Measurements from ENCODE around the gene TIMM8B. TPM values are rescaled to one million over a fixed set of nuclear protein-coding genes. Genes with fewer than 3 reads are reported as not detected.
"Not testable (repeated sequence)": the region's sequence is repeated elsewhere in the genome, so short reads cannot be mapped to it uniquely, and the experiment has no call there.

TIMM8B gene
- total RNA-seq, 1 donor from 2014 or later: 54.8 TPM

DNA sequence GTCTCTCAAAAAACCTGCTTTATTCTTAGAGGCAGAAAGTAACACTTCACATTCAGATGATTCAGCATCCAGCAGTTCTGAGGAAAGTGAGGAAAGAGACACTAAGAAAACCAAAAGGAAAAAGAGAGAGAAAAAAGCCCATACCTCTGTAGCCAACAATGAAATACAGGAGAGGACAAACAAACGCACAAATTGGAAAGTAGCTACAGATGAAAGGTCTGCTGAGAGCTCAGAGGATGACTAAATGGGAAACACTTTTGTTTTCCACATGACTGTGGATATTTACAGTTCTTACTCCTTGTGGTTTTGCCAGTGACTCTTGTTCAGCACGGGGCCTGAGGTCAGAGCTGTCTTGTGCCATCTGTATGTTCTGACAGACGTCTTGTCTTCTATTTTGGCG is 3.8 kb downstream of the TIMM8B start:
- DNase-seq (ENCODE audit: low spot score): no peak

DNA sequence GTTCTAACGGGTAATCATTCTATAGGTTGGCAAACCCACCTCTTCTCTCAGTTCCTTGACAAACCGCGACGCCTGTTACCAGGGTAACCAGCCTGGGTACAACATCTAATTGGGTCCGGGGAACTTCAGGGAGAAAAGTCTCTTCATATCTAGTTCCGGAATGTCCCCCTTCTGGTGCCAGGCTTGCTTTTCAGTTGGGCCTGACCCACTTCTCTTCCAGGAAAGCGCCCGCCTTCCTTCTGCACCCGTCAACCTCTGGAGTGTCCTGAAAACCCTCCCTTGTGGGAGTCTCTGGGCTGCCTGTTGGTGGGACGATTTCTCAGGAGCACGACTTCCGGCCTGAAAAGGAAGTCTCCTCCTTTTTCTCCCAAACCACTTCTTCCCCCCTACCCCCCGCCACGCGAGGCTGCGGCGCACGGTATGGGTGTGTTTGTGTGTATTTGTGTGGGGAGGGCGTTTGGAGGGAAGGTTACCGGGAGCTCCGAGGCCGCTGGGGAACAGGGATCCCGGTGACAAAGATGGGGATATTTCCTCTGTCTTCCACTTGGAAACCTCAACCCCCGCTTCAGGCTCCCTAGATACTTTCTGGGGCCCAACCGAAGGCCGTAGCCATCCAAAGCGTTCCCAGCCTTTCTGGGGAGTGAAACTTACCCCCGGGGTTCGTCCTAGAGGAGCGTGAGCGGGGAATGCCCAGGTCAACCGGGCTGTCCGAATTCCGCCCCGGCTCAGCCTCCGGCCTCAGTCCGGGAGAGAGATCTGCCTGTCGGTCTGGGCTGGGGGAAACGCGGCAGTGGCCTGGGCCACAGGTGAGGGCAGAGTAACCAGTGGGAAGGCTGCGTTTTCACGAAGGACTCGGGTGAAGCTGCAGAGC is 12.4 kb downstream of the TIMM8B start, which contains the start of the genes NKAPD1 and PIH1D2:
TSS of gene NKAPD1 (plus strand) at position 359 of the 871 bp plus-strand sequence. CDS start 1,276 bp downstream, outside the sequence.
TSS of gene PIH1D2 (minus strand) at position 77 of the 871 bp plus-strand sequence. CDS start 843 bp downstream, outside the sequence.
- peak; percentile 75 for DNase-seq (ENCODE audit: low spot score)

DNA sequence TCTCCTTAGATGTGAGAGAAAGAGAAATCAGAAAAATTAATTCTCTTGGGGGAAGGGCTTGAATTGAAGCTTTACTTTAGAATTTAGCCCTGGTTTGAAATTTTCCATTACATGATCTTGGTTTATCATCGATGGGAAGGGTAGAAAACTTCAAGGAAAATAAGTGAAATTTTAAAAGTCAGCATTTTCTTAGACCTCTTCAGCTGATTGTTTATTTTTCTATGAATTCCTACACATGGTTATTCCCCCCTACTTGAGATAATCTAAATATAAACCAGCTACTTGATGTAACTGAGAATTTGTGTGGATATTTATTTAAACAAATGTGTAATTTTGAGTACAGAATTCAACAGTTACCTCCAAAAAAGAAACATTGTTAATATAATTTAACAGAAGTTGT is 23.6 kb downstream of the TIMM8B start:
- no peak for DNase-seq (ENCODE audit: low spot score)

DNA sequence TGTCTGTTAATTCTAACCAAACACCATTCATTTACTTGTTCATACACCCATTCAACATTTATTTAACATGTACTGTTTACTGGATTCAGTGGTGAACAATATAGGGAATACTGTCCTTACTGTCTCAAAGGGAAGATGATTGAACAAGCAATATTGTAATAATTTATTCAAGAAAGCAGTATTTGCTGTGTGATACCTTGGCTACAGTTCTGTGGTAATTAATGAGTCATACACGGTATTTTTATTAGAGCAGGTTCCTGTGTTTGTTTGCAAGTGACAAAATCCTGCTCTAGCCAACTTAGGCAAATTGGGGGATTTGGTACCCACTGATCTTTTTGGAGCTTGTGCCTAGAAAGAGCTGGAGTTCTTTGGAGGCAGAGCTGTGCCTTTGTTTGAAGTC is 28.5 kb downstream of the TIMM8B start:
- no peak for DNase-seq (ENCODE audit: low spot score)

DNA sequence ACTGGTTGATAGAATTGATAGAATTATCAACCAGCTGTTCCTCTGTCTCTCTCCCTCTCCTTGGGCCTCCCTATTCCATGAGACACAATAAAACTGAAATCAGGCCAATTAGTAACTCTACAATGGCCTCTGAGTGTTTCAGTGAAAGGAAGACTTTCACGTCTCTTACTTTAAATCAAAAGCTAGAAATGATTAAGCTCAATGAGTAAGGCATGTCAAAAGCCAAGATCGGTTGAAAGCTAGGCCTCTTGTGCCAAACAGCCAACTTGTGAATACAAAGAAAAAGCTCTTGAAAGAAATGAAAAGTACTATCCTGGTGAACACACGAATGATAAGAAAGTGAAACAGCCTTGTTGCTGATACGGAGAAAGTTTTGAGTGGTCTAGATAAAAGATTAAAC is 29.4 kb downstream of the TIMM8B start:
- no peak for DNase-seq (ENCODE audit: low spot score)

DNA sequence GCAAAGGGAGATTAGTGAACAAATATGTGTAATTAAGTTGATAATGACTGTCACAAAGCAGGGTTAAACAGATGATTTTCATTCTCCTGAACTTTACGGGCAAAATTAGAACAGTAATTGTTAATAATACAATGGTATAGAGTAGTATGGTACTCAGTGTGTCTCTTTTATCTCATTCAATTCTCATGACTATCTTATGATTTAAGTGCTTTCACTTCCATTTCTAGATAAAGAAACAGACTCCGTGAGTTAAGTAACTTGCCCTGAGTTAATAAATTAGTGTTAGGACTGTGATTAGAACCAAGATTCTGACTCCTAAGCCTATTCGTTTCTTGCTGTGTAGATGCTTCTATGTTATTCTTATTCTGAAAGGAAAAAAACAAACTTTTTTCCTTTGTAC is 34.8 kb downstream of the TIMM8B start:
- no peak for DNase-seq (ENCODE audit: low spot score)

DNA sequence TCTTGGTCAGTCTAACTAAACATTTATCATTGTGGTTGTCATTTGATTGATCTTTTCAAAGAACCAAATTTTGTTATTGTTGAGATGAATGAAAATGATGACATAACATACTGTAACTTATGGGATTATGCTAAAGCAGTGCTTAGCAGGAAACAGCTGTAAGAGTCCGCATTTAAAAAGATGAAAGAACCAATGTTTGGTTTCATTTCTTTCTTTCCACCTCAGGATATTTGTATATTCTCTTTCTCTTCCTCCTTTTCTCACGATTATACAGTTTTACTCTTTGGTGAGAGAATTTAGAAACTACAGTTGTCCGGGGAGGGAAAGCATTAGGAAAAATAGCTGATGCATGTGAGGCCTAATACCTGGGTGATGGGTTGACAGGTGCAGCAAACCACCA is 35.8 kb downstream of the TIMM8B start:
- no peak for DNase-seq (ENCODE audit: low spot score)

DNA sequence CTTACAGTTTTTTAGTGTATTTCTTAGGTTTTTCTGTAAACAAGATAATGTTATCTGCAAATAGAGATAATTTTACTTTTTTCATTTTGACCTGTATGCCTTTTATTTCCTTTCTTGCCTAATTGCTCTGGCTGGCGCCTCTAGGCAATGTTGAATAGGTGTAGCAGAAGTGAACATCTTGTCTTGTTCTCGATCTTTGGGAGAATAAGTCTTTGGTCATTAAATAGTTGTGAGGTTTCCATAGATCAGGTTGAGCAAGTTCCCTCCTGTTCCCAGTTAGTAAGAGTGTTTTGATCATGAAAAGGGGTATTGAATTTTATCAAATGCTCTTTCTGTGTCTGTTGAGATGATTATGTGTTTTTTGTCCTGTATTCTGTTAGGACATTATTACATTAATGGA is 36.8 kb downstream of the TIMM8B start:
- DNase-seq (ENCODE audit: low spot score): no peak

DNA sequence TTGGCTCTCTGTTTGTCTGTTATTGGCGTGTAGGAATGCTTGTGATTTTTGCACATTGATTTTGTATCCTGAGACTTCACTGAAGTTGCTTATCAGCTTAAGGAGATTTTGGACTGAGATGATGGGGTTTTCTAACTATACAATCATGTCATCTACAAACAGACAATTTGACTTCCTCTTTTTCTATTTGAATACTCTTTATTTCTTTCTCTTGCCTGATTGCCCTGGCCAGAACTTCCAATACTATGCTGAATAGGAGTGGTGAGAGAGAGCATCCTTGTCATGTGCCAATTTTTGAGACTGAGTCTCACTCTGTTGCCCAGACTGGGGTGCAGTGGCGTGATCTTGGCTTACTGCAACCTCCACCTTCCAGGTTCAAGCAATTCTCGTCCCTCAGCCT is 38.3 kb downstream of the TIMM8B start:
- DNase-seq (ENCODE audit: low spot score): not testable (repeated sequence)

DNA sequence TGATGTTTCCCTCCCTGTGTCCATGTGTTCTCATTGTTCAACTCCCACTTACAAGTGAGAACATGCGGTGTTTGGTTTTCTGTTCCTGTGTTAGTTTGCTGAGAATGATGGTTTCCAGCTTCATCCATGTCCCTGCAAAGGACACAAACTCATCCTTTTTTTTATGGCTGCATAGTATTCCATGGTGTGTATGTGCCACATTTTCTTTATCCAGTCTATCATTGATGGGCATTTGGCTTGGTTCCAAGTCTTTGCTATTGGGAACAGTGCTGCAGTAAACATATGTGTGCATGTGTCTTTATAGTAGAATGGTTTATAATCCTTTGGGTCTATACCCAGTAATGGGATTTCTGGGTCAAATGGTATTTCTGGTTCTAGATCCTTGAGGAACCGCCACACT is 39.9 kb downstream of the TIMM8B start:
- not testable (repeated sequence) for DNase-seq (ENCODE audit: low spot score)

DNA sequence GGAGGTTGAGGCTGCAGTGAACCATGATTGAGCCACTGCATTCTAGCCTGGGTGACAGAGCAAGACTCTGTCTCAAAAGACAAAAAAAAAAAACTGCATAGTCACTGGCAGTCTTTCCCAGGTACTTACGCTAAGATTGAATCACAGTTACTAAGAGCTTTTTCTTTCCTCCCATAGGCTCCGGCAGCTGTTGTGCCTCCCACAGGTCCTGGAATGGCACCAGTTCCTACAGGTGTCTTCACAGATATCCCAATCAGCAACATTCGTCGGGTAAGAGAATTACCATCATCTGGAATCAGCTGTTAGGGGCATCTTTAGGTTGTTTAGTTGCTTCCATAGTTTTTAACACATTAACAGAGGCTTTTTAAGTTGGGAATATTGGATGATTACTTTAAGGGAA is 41.6 kb downstream of the TIMM8B start:
- no peak for DNase-seq (ENCODE audit: low spot score)

DNA sequence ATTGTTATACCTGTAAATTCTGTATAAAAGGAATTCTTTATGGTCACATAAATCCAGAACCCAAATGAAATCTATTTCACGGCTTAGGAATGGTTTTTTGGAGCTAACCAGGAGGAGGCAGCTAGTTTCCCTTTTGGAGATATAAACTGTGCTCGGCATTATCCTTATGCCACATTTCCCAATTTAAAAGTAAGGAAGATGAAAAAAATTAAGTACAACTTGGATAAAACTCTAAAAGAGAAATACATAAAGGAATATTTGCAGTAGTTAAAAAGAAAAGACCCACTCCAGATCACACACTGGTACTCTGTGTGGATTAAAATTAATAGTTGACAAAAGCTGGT is 43.6 kb downstream of the TIMM8B start:
- no peak for DNase-seq (ENCODE audit: low spot score)

DNA sequence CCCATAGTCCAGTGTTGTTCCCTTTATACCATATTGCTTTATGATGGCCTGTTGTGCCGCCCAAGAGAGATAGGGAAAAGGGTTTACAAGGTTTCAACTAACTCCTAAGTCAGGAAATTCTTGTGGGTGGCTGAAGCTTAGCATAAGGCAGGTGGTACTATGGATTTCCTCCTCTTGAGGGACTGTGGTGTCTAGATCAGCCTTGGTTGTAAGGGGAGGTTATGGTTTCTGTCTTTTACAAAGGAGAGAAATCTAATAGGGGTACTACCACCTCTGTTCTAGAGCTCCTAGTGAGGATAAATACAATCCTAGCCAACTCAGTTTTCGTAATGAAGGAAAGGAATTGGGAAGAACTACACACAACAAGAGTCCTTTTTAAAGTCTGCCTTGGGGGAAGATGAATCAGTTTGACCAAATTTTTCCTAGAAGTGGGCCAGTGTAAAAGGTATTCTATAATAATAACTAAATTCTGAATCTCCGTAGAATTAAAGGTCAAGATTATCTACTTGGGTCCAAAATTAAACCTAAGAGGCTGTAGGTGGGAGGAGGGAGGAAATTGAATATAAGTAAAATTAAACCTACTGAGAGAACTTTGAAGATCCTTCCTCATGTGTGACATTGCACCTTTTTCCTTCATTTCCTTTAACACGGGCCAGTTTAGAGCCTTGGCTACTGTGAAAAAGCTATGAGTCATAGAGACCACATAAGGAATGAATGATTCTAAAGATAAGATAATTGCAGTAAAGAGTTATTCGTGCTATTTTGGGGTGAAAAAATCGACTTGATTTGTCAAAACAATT is 44.2 kb downstream of the TIMM8B start:
- no peak for DNase-seq (ENCODE audit: low spot score)

DNA sequence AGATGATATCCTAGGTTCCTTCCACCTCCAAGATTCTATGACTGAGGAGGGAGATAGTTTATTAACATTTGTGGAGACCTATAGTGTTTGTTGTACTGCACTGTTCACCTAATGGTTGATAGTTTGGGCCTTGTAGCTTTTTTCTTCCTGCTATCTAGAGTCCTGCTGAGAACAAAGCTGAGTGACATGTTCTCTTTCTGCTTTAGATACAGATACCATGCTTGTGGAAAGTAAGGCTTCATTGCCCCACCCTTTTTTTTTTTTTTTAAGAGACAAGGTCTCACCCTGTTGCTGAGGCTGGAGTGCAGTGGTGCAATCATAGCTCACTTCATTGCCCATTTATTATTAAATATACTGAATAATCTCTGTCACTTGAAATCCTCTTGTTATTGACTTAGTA is 49.0 kb downstream of the TIMM8B start:
- no peak for DNase-seq (ENCODE audit: low spot score)

Other genes starting within 250 kb of the TIMM8B start
- gene ALG9, start 215.2 kb downstream of the TIMM8B start, total RNA-seq: 33.5 TPM
- 3.8 TPM for gene FDXACB1, start 207.6 kb downstream of the TIMM8B start, total RNA-seq
- 50.9 TPM for gene CFAP68, start 207.2 kb downstream of the TIMM8B start, total RNA-seq
- 106 TPM for gene CRYAB, start 175.0 kb downstream of the TIMM8B start, total RNA-seq
- 0.83 TPM for gene HSPB2, start 174.0 kb downstream of the TIMM8B start, total RNA-seq
- gene C11orf52, start 167.8 kb downstream of the TIMM8B start, total RNA-seq: 8.5 TPM
- 24.7 TPM for gene DIXDC1, start 149.4 kb downstream of the TIMM8B start, total RNA-seq
- 35.6 TPM for gene DLAT, start 61.3 kb downstream of the TIMM8B start, total RNA-seq
- gene PIH1D2, start 12.7 kb downstream of the TIMM8B start, total RNA-seq: 3.4 TPM
- gene NKAPD1, start 12.5 kb downstream of the TIMM8B start, total RNA-seq: 16.4 TPM
- 113 TPM for gene SDHD, start 117 bp upstream of the TIMM8B start, total RNA-seq
- gene IL18, start 77.3 kb upstream of the TIMM8B start, total RNA-seq: 20.0 TPM
- 0.68 TPM for gene TEX12, start 80.6 kb upstream of the TIMM8B start, total RNA-seq
- 8.7 TPM for gene BCO2, start 88.8 kb upstream of the TIMM8B start, total RNA-seq
- 44.5 TPM for gene PTS, start 139.7 kb upstream of the TIMM8B start, total RNA-seq
- gene PLET1, start 174.1 kb upstream of the TIMM8B start, total RNA-seq: not detected